GM12892 (cell line): ENCODE results near the gene GNAI3.

ENCODE experiments used
- POLR2A ChIP-seq: IDR thresholded peaks from 2 replicates; pipeline ENCODE4 v1.6.1; 2011; ENCODE audit warnings: low read depth, low read length, control low read depth
- POLR2AphosphoS5 ChIP-seq: IDR thresholded peaks from 2 replicates; pipeline ENCODE4 v1.6.1; 2011; ENCODE audit warnings: low read depth, low read length, control low read depth
- TAF1 ChIP-seq: IDR thresholded peaks from 2 replicates; pipeline ENCODE4 v1.6.1; 2011; ENCODE audit warnings: low read depth, mild to moderate bottlenecking, control low read depth, low read length, borderline replicate concordance

DNA sequence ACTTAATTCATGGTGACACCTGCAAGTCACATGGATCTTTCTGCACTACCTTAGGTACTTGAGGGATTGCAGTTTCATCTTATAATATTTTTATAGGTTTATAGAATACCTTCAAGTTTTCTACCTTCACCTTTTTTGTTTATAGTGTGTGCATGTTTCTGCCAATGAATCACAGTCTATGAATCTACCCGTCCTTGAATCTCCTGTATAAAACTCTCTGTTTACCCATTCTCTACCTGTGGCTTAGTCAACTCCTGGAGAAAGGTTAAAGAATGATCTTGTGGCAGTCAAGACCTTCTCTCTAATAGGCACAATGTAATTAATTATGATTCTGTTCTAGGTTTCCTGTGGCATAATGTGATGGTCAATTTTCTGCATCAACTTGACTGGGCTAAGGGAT is 116.3 kb downstream of the GNAI3 start:
- TF ChIP-seq POLR2A: no peak
- no peak for TF ChIP-seq POLR2AphosphoS5
- TF ChIP-seq TAF1: no peak
